HFFc6 (cell line): ENCODE data around the gene HLA-DOB. TPM values are rescaled to one million over a fixed set of nuclear protein-coding genes. Genes with fewer than 3 reads are reported as not detected.

Experiments
- DNase-seq: peaks from one replicate; pipeline ENCODE4 v3.0.0-alpha.2; 2018
- H3K27ac Mint-ChIP-seq: 2 replicates; pipeline ENCODE4 v1.8.0; 2020; ENCODE audit warnings: mild to moderate bottlenecking, mixed read lengths
- H3K27me3 Mint-ChIP-seq: 2 replicates; pipeline ENCODE4 v1.8.0; 2021; ENCODE audit warnings: mild to moderate bottlenecking, moderate library complexity, mixed read lengths; ENCODE audit not compliant: insufficient read depth
- H3K36me3 Mint-ChIP-seq: 2 replicates; pipeline ENCODE4 v1.8.0; 2021; ENCODE audit warnings: low read depth, mixed read lengths
- H3K4me1 Mint-ChIP-seq: 2 replicates; pipeline ENCODE4 v1.8.0; 2020; ENCODE audit warnings: low read depth, mixed read lengths
- H3K4me3 Mint-ChIP-seq: 2 replicates; pipeline ENCODE4 v1.8.0; 2020; ENCODE audit warnings: mild to moderate bottlenecking, moderate library complexity, mixed read lengths
- H3K9me3 Mint-ChIP-seq: 2 replicates; pipeline ENCODE4 v1.8.0; 2020; ENCODE audit warnings: mild to moderate bottlenecking, mixed read lengths
- CTCF ChIP-seq: fragments of 200-600 bp; sonication (generic); IDR thresholded peaks from 2 replicates; pipeline ENCODE4 v1.5.0; 2021; ENCODE audit warnings: antibody characterized with exemption, mild to moderate bottlenecking
- total RNA-seq, 6 experiments: library from RNA; stranded (reverse); fragmentation: NEBNext Ultra II Directional; extraction: Animal tissue kit (Norgen Biotek cat#: 25700); gene quantifications; 2 replicates in 1 of 6; 3 replicates in 5 of 6; pipeline ENCODE4 v1.2.3, GENCODE V29; 2021

HLA-DOB gene
- total RNA-seq, 6 experiments from 2014 or later: 0.14 to 0.28 TPM; not detected in 4

- Mint-ChIP-seq H3K36me3 (no peaks in the 10 kb centered on the region), H3K27ac (no peak overlapping the region), H3K4me1 (no peaks in the 10 kb centered on the region), H3K4me3 (no peak overlapping the region), H3K9me3 (no peaks in the 10 kb centered on the region), H3K27me3 (peaks cover 19% of the 10 kb centered on the region)
- no peak for TF ChIP-seq CTCF
- DNase-seq: no peak
Observed at GRCh38 chr6:32775071-32775470, 41.7 kb downstream of the HLA-DOB start.

GRCh38 chr6:32774426-32774825 lies 42.4 kb downstream of the HLA-DOB start:
- TF ChIP-seq CTCF: no peak
- Mint-ChIP-seq H3K27me3 (peaks cover 17% of the 10 kb centered on the region), H3K4me1 (no peaks in the 10 kb centered on the region), H3K27ac (no peak overlapping the region), H3K9me3 (no peaks in the 10 kb centered on the region), H3K36me3 (no peaks in the 10 kb centered on the region), H3K4me3 (no peak overlapping the region)
- no peak for DNase-seq

- no peak for DNase-seq
- Mint-ChIP-seq H3K9me3 (no peaks in the 10 kb centered on the region), H3K4me1 (no peaks in the 10 kb centered on the region), H3K36me3 (no peaks in the 10 kb centered on the region), H3K4me3 (no peak overlapping the region), H3K27me3 (peaks cover 10% of the 10 kb centered on the region), H3K27ac (no peak overlapping the region)
- TF ChIP-seq CTCF: no peak
Observed at GRCh38 chr6:32772656-32773055, 44.1 kb downstream of the HLA-DOB start.

- Mint-ChIP-seq H3K36me3 (no peaks in the 10 kb centered on the region), H3K9me3 (no peaks in the 10 kb centered on the region), H3K27me3 (peaks cover 12% of the 10 kb centered on the region), H3K4me3 (no peak overlapping the region), H3K27ac (no peak overlapping the region), H3K4me1 (no peaks in the 10 kb centered on the region)
- TF ChIP-seq CTCF: no peak
- DNase-seq: no peak
Observed at GRCh38 chr6:32764048-32764447, 52.8 kb downstream of the HLA-DOB start.

- peaks cover 12% of the 10 kb centered on the region for H3K27me3 Mint-ChIP-seq
- H3K4me1 Mint-ChIP-seq: no peaks in the 10 kb centered on the region
- no peaks in the 10 kb centered on the region for H3K36me3 Mint-ChIP-seq
- H3K4me3 Mint-ChIP-seq: no peak within 1 kb of the TSS
- DNase-seq: no peak
- no peak for TF ChIP-seq CTCF
- H3K27ac Mint-ChIP-seq: no peak within 1 kb of the TSS
- H3K9me3 Mint-ChIP-seq: no peaks in the 10 kb centered on the region
Observed at GRCh38 chr6:32763421-32763820, 53.4 kb downstream of the HLA-DOB start, which contains the start of gene HLA-DQB2. TSS of gene HLA-DQB2 (minus strand) at chr6:32763532. CDS start at chr6:32763470, 62 bp downstream.

Other genes starting within 250 kb of the HLA-DOB start
- not detected for gene HLA-DRB1, start 227.2 kb downstream of the HLA-DOB start, total RNA-seq
- gene HLA-DQA1, start 179.6 kb downstream of the HLA-DOB start, total RNA-seq: not detected
- gene HLA-DQB1, start 150.3 kb downstream of the HLA-DOB start, total RNA-seq: not detected
- not detected for gene HLA-DQA2, start 75.6 kb downstream of the HLA-DOB start, total RNA-seq
- gene HLA-DQB2, start 53.5 kb downstream of the HLA-DOB start, total RNA-seq: not detected
- 10 to 100 TPM; 25.3 to 47.5 (median 39.2) TPM for gene TAP2, start 21.7 kb upstream of the HLA-DOB start, total RNA-seq
- gene PSMB8, start 27.0 kb upstream of the HLA-DOB start, total RNA-seq: 10 to 100 TPM; 24.4 to 43.3 (median 39.5) TPM
- 10 to 100 TPM; 29.9 to 42.6 (median 37.8) TPM for gene TAP1, start 36.7 kb upstream of the HLA-DOB start, total RNA-seq
- 10 to 100 TPM in 4 of 6 experiments, 1 to 10 TPM in 2; 4.9 to 23.9 (median 20.9) TPM for gene PSMB9, start 37.2 kb upstream of the HLA-DOB start, total RNA-seq
- not detected for gene HLA-DMB, start 124.0 kb upstream of the HLA-DOB start, total RNA-seq
- gene HLA-DMA, start 136.1 kb upstream of the HLA-DOB start, total RNA-seq: 1 to 10 TPM; 2.0 to 3.1 (median 2.2) TPM
- 100 to 1,000 TPM; 147 to 163 (median 157) TPM for gene BRD2, start 151.6 kb upstream of the HLA-DOB start, total RNA-seq
- gene HLA-DOA, start 192.6 kb upstream of the HLA-DOB start, total RNA-seq: not detected